ENCODE results near the gene SAMD7.

GRCh38 chr3:169905404-169905803 is 6.0 kb upstream of the SAMD7 start:
- no peak for TF ChIP-seq POLR2A (IDR thresholded peaks at IDR 0.05; ENCODE audit: low read depth, low read length)
- TF ChIP-seq POLR2AphosphoS5 (IDR thresholded peaks at IDR 0.05; ENCODE audit: low read depth, low read length), result no peak
- no peak for TF ChIP-seq SPI1 (IDR thresholded peaks at IDR 0.05; ENCODE audit: low read depth, low read length)
- TF ChIP-seq TAF1 (IDR thresholded peaks at IDR 0.05; ENCODE audit: low read depth, low read length), result no peak
- TF ChIP-seq POU2F2 (IDR thresholded peaks at IDR 0.05; ENCODE audit: low read depth, low read length), result no peak

Data from GM12891 (cell line).